Measurements from ENCODE around the gene RNU7-1.

Gene RNU7-1

DNA sequence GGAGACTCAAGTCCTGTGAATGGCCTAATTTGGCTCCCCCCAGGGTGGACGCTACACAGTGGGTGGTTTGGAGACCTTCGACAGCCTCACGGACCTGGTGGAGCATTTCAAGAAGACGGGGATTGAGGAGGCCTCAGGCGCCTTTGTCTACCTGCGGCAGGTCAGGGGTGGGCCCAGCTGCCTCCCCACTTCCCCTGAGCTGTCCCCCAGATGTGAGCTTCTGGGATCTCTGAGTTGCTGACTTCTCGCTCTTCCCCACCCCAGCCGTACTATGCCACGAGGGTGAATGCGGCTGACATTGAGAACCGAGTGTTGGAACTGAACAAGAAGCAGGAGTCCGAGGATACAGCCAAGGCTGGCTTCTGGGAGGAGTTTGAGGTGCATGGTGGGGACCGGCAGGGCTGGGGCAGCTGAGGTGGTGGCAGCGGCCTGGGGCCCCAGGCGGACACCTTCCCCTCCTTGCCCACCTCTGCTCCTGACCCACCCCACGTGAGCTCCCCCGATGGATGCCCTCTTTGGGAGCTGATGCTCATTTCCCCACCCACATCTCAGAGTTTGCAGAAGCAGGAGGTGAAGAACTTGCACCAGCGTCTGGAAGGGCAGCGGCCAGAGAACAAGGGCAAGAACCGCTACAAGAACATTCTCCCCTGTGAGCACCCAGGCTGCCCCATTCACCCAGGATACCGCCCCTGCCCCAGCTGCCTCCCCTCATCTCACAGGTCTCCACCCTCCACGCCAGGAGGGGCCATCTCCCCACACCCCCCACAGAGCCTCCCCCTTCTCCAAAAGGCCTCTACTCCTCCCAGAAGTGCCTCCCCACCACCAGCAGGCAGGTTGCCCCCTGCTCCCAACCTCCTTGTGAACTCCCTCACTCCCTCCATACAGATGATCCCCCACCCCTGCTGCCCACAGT lies 11.7 kb downstream of the RNU7-1 start:
- DNase-seq: no peak

DNA sequence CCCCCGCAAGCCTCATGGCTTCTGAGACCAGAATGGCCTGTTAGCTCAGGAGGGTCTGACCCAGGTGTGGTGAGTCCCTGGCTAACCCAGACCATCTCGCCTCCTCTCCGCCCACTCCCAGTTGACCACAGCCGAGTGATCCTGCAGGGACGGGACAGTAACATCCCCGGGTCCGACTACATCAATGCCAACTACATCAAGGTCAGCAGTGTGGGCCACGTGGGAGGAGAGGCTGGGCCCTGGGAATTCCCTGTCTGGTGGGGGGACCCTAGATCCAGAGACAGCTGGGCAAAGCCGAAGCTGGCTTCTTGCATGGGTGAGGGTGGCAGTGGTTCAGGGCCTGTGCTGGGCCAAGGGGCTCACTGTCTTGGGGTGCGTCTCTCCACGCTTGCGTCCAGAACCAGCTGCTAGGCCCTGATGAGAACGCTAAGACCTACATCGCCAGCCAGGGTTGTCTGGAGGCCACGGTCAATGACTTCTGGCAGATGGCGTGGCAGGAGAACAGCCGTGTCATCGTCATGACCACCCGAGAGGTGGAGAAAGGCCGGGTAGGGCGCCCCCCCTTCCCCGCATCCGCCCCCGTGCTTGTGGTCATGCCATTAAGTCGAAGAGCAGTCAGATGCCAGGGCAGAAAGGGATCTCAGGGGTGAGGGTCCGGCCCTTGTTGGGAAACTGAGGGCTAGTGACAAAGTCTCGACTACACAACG lies 12.6 kb downstream of the RNU7-1 start:
- DNase-seq: no peak

DNA sequence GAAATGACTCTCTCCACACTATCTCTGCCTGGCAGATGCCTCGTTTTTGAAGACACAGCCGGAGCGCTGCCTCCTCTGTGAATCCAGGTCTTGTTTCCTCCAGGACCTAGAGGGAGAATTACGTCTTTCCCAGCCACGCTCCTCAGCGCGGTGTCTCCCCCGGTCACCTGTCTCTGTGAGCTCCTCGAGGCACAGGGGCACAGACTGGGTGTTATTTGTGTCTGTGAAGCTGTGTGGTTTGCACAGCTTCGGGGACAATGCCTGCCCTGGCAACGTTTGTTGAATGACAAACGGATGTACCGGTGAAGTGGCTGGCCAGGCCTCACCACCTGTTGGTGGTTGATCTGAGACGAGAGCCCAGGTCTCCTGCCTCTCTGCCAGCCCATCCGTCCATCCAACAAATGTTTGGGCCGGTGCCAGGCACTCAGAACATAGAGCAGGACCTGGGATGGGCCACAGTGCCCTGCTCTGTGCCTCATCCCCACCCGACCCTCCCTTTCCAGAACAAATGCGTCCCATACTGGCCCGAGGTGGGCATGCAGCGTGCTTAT lies 13.6 kb downstream of the RNU7-1 start:
- DNase-seq: no peak

DNA sequence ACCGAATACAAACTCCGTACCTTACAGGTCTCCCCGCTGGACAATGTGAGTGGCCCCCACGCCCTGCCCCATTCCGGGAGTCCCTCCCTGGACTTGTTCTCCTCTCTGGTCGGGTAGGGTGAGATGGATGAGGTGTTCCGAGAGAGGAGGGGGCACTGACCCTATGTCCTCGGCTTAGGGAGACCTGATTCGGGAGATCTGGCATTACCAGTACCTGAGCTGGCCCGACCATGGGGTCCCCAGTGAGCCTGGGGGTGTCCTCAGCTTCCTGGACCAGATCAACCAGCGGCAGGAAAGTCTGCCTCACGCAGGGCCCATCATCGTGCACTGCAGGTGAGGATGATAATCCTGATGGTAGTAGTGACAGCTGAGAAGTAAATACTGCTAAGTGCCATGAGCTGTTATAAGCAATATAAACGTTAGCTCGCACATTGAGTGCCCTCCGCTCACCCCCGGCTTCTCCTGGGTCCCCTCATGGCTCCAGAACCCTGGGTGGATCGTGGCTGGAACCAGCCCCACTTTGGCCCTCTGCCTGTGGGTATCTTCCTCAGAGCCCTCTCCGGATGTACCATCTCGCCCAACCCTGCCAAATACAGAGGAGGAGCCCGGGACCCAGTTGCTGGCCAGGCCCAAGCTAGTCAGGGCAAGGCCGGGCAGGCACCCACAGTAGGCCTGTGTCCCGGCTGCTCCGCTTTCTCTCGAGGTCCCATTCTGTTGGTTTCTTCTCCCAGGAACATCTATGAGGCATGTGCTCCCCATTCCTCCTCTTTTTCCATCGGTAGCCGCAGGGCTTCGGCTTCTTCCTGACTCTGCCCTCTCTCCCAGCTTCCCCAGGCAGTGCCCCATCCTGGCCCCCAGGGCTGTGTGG lies 14.4 kb downstream of the RNU7-1 start:
- no peak for DNase-seq

DNA sequence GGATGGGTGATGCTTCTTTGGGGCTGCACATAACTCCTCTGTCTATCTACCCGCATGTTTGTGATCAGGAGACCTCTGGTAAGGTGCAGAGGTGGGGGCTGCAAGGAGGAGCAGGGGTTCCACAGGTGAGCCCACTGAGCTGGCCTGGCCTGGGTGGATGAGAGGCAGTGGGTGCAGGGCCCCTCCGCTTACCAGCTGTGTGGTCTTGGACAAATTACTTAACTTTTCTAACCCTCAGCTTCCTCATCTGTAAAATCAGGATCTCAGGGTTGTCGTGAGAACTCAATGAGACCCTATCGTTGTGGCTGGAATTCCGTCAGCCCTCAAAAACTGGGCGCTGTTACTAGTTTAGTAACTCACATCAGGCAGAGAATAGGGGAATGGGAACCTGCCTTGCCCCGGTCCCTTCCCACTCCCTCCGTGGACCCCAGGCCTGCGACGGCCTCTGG lies 15.0 kb downstream of the RNU7-1 start:
- no peak for DNase-seq

DNA sequence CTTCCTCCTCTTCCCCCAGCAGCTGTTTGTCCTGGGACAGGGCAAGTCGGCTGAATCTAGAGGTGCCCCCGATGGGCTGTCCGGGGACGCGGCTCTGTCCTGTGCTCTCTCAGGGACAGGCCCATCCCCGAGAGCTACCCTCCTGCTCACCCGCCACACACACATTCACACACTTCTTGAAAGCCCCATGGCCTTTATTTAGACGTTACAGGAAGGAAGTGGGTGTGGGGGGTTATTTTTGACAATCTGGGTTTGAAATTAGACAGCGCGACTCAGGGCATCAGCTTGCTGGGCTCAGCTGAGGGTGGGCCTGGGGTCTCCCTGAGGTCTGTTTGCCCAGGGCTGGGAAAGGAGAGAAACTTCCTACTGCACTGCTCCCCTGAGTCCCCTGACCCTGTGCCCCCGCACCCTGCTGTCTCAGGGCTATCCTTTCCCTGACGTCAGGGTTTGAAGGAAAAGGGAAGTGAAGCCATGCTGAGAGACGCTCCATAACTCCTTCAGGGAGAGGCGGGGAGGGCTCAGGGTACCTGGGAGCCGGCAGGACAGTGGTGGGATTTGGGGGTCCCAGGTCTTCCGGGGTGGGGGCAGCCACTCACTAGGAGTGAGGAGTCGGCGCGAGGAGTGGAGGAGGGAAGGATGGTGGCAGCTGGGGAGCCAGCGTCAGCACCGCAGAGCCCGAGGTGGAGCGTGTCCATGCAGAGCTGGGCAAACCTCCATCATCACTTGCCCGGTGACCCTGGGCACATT lies 15.6 kb downstream of the RNU7-1 start:
- peak; percentile 61 for DNase-seq

DNA sequence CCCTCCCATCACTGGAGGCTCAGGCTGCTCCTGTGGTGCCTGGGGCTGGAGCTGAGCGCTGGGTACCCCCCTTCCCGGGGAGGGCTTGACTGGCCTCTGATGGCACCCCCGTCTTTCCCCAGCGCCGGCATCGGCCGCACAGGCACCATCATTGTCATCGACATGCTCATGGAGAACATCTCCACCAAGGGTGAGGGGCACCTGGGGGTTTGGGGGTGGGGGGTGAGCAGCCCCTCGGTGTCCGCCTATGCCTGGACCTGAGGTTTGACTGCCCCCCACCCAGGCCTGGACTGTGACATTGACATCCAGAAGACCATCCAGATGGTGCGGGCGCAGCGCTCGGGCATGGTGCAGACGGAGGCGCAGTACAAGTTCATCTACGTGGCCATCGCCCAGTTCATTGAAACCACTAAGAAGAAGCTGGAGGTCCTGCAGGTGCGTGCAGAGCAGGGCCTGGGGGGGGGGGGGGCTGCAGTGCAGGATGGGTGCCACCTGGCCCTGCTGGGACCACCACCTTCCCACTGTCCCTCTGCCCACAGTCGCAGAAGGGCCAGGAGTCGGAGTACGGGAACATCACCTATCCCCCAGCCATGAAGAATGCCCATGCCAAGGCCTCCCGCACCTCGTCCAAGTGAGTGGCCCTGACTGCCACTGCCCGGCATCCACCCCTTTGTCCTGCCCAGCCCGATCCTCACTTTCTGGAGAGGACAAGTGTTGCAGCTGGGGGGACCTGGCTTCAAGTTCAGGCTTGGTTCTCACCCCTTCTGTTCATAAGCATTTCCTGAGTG lies 16.4 kb downstream of the RNU7-1 start:
- no peak for DNase-seq

DNA sequence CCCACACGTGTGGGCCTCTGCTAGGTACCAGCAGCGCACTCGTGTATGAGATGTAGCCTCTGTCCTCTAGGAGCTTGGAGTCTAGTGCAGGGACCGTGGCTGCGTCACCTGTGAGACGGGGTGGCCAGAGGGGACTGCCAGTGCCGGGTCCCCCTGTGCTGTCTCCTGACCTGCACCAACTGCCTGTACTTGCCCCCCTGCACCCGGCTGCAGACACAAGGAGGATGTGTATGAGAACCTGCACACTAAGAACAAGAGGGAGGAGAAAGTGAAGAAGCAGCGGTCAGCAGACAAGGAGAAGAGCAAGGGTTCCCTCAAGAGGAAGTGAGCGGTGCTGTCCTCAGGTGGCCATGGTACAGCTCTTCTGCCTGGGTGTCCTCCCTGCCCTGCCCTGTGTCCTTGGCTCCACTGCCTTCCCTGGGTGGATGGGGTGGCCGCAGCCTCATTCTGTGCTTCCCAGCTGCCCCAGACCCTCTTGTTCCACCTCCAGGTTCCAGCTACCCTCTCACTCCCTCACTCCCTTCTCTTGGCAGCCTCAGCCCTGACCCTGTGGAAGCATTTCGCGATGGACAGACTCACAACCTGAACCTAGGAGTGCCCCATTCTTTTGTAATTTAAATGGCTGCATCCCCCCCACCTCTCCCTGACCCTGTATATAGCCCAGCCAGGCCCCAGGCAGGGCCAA lies 17.1 kb downstream of the RNU7-1 start:
- no peak for DNase-seq

DNA sequence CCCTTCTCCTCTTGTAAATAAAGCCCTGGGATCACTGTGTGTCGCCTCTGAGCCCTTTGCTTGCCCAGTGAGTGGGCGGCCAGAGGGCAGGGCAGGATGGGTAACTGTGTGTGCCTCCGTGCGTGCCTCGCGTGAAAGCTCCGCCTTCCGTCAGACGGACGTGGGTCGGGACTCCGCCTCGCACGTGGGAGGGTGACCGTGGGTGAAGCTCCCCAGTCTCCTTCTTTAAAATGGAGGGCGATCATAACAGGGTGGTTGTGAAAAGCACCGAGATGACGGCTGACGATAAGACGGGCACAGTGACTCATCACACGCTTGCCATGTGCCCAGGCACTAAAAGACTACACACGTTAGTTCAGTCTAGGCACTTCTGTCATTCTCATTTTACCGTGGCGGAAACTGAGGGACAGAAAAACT lies 17.7 kb downstream of the RNU7-1 start:
- peak; percentile 94 for DNase-seq

DNA sequence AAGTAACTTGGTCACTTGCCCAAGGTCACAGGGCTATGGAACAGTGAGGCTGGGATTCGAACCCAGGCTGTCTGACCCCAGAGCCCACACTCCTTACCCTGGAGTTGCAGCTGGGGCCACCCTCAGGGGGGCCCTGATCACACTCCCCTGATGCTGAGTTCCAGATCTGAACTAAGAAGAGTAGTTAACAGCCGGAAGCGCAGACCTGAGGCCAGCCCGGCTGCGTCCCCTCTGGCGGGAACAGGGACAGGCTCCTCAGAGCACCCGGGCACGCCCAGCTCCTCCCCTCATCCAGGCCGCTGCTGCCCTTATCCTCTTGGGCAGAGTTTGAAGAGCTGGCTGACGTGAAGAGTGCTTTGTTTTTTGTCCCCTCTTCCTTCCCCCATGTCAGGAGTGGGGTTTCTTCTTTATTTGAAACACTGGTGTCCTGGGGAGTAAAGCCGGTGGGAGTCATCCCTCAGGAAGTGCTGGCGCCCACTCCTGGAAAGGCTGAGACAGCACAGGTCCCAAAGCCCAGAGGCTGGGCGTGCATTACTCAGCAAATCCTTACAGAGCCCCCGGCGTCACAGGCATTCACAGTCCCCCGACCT lies 18.2 kb downstream of the RNU7-1 start:
- peak; percentile 60 for DNase-seq

DNA sequence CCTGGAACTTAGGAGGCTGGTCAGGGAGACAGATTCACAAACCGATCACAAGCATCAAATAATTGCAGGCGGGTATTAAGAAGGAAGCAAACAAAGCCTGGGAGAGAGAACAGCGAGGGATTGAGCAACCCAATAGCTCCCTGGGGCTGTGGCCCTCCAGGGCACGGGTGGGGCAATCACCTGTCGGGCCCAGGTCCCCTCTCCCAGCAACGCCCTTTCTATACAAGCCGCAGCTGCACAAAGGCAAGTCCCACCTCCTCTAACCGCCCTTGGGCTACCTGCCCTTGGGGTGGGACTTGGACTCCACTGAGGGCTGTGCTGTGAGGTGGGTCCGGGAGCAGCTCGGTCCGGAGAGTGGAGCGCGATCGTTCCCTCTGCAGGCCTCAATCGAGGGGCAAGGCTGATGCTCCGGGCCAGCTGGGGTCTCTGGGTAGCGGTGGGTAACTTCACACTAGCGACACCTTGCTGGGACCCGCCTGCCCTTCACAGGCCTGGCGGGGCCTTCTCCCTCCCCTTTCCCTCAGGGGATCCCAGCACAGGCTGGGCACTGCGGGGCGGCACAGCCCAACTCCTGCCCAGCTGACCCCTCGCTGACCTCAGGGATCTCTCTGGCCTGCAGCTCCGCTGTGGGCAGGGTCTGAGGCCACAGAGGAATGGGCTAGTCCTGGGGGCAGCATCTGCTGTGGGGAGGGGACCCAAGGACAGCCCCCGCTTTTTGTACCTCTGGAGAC lies 18.8 kb downstream of the RNU7-1 start:
- no peak for DNase-seq

DNA sequence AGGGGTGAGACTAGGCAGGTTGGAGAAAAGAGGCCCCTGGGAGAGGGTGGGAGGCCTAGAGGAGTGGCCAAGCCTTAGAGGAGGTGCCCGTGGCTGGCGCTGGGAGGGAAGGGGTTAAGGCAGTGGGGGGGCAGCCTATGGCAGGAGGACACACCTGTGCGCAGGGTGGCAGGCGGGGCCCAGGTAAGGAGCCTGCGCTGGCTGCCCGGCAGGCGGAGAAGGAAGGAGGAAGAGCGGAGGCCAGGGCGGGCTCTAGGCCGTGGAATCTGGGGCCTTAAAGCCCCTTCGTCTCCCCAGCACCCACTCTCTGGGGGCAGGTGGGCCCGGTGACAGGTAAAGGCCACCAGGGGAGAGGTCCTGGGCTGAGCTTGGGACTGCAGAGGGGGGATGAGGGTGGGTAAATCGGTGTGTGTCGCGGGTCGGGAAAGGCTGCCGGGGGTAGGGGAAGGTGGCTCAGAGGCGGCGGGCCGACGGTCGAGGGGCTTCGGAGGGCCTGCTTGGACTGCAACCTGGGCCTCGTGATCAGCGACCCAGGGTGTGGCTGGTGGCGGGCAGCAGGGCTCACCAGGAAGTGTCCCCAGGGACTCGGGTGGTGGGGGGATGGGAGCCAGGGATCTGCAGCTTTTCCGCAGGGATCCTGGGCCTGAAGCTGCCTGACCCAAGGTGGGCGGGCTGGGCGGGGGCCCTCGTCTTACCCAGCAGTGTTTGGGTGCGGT lies 19.6 kb downstream of the RNU7-1 start:
- DNase-seq: no peak

DNA sequence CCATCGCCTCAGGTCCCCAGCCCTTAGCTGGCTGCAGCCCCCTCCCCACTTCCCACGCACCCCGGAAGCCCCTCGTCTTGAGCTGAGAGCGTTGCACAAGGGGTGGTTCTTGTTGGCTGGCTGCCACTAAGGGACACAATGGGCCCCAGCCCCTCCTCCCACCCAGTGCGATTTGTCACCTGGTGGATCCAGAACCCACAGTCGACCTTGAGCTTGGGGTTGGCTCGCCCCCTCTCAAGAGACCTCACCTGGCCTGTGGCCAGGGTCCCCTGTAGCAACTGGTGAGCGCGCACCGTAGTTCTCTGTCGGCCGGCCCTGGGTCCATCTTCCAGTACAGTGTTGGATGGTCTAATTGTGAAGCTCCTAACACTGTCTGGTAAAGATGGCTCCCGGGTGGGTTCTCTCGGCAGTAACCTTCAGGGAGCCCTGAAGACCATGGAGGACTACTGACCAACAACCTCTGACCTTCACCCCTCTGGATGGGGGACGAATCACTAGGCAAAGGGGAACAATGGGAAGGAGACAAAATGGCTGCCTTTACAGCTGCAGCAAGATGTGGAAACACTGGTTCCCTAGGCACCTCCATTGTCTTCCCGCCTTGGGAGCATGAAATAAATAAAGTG lies 20.3 kb downstream of the RNU7-1 start:
- DNase-seq: no peak

DNA sequence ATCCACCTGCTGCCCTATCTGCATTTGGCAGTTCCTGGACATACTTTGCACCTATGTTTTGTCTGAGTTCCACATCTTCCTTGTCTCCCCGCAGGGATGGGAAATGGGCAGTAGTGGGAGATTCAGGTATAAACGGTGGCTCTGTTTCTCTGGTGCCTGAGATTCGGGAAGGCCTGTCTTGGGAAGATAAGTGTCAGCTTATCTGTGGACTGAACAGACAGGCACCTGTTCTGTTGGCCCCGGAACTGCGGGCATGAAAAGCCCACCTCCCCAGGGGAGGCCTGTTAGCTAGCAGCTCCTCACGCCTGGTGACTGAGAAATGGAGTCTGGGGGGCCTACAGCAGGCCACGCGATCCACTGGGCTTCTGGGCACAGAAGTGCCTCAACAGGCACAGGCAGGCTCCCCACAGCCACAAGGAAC lies 21.0 kb downstream of the RNU7-1 start:
- no peak for DNase-seq

DNA sequence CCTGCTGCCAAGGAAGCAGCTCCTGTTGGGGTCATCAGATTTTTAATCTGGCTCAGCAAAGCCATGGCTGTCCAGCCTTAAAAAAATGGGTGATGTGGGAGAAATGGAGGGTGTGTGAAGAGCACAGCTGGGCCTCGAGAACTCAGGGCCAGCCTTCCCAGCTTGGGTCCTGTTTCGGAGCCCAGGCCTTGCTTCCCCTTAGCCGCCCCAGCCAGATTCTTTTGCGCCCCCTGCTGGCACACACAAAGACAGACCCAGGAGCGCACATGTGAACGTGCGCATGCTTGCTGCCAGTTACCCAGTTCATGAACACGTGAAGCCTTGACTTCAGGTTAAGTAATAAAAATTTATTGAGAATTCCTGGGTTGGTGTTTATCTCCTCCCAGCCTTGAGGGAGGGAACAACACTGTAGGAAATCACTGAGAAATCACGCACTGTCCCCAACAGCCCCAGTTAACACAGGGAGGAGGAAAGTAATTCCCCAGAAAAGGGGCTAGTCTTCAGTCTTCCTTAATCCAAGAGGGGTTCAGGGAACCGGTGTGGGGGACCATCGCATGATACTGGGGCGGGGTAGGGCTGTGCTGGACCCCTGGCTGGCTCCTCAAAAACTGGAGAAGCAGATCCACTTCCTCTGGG lies 21.5 kb downstream of the RNU7-1 start:
- peak; percentile 86 for DNase-seq

DNA sequence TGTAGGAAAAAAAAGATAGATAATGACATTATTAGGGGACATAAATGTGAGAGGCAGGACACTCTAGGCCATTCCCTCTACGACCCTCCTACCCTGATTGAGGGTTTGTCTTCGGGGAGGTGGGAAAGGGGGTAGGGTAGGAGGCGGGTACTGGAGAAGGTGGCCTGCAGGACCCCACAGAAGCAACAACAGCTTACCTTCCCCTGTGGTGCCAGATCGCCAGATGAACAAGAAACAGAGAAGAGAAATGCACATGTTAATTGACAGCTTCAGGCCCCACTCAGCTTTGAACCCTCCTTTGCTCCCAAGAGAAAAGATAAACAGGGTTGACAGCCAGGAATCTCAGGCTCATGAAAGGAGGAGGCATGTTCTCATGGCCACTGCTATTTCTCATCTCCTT lies 22.1 kb downstream of the RNU7-1 start:
- DNase-seq: no peak

DNA sequence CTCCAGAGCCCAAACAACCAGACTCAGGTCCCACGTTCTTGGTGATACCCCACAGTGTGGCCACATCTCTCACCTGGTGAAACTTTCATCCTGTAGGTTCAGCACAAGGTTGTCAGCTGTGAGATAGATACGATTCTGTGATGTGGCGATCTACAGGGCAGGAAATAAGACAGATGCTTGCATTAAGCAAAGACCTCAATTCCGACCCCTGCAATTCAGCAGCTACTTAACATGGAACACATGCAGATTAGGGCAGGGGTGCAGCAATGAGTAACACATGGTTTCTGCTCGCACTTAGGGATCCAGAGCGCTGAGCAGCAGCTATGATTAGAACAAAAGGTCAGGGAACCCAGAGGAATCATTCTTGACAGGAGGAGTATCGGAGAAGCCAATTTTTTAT lies 22.7 kb downstream of the RNU7-1 start:
- no peak for DNase-seq

DNA sequence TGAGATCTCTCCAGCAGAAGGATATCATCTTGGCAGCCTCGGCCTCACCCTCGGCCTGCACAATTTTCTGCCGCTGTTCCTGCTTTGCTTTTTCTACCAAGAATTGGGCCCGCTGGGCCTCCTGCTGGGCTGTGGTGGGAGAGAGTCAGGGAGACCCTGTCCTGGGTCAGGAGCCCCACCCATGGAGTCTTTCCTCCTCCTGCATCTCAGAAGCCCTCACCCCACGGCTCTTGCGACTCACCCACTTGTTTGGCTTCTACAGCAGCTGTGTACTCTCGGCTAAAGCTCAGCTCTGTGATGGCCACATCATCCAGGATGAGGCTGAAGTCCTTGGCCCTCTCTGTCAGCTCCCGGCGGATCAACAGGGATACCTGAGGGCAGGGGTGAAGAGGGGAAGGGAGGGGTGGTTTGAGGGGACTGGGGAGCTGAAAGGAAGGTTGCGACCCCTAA lies 24.1 kb downstream of the RNU7-1 start:
- DNase-seq: no peak
